GM21360 (cell line): Measurements from ENCODE around the gene PRMT7.

Experiments used
- ATAC-seq: cut with Tn5 transposase; IDR thresholded peaks from one replicate; pipeline ENCODE4 v1.9.1; 2021; ENCODE audit warnings: mild to moderate bottlenecking, moderate library complexity; ENCODE audit not compliant: unreplicated experiment

Gene PRMT7

DNA sequence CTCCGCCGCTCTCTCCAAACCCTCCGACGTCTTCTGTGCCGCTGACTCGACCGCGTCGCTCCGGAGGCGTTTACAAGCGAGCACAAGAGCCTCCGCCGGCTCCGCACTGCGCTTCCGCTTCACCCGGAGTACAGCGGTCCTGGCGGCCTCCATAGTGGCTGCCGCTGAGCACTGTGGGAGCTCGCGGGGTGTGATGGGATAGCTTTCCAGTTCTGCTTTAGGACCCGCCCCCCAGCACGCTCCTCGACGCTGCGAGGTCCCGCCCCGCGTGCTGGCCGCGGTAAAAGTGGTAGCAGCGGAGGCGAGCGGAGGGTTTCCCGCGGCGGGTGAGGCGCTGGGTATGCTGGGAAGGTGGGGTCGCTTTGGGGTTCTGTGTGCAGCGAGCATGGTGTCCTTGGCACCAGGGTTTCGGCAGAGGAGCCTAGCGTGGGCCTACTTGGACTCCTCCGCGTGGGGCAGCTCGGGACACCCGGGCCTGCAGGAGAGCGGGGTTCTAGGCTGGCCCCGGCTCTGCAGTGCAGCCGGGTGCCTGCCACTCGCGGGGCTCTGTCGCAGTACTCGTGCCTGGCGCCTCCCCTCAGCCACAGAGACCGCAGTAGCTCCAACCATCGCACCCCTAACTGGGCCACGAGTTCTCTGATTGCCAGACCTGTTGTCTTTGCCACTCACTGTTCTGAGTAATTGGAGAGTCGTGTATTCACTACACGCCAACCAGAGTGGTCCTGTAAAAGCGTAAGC is at the start of gene PRMT7, which contains the start of gene SLC7A6OS:
Gene PRMT7 (plus strand): TSS at position 246 of the 738 bp plus-strand sequence. CDS start 4,961 bp downstream, outside the sequence.
Gene SLC7A6OS (minus strand): TSS at position 173 of the 738 bp plus-strand sequence. CDS start 20 bp downstream, at position 153.
- ATAC-seq, result peak; percentile 94

DNA sequence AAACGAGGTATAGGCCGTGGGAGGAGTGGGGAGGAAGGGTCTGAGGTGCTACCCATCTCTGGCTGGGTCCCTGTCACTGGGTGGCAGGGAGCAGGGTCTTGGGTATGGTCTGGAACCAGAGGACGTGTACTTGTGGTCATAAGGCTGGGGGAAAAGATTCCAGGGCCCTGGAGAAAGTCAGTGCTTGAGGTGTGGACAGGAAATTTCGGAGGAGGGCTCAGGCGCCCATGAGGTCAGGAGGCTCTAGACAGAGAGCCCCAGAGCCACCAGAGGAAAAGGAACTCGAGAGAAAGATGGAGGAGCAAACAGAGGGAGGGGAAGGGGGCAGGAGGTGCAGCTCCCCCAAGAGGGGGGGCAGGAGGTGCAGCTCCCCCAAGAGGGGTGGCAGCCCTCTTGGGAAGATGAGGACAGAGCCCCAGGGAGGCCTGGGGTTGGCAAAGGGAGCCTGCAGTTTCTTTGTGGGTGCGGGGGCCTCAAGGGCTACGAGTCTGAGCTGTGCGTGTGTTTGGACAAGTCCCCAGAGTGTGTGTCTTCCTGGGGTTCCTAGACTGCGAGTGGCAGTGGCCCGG is 47.2 kb upstream of the PRMT7 start:
- no peak for ATAC-seq

- peak; percentile 52 for ATAC-seq
Observed at GRCh38 chr16:68264128-68265077, 46.4 kb upstream of the PRMT7 start, which contains the start of gene SLC7A6. Gene SLC7A6, plus strand, starts transcription at chr16:68264526. Its CDS starts 10,201 bp downstream, at chr16:68274727.

- ATAC-seq, result no peak
Observed at GRCh38 chr16:68265078-68265920, 45.5 kb upstream of the PRMT7 start.

DNA sequence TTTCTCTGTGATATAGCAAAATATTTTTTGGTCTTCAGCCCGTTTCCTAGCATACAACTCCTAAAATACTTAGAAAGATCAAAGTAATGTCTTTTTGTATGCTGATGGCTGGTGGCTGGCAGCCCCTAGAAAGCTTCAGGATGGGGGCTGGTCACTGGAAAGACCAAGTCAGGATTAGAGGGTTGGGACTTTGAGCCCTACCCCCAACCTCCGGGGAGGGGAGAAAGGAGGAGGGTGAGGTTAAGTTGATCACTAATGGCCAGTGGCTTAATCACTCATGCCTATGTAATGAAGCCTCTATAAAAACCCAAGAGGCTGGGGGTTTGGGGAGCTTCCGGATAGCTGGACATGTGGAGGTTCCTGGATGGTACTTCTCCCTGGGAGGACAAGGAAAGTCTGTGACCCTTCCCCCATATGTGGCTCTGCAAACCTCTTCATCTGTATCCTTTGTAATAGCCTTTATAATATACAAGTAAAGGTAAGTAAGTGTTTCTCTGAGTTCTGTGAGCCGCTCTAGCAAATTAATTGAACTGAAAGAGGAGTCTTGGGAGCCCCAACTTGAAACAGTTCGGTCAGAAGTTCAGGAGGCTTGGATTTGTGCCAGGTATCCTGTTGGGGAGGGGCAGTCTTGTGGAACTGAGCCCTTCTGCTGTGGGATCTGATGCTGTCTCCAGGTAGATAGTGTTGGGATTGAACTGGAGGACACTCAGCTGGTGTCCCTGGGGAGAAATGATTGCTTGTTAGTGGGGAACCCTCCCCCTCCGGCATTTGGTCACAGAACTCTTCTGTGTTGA is 43.0 kb upstream of the PRMT7 start:
- no peak for ATAC-seq

DNA sequence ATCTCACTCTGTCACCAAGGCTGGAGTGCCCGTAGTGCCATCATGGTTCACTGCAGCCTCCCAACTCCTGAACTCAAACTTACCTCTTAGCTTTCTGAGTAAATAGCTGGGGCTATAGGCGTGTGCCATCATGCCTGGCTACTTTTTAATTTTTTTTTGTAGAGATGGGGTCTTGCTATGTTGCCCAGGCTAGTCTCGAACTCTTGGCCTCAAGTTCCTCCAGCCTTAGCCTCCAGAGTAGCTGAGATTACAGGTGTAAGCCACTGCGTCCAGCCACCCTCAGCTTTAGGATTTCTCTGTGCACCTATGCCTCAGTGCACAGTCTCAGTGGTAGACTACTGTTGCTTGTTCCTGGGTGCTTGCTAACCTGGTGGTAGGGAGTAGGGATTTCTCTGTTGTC is 41.0 kb upstream of the PRMT7 start:
- no peak for ATAC-seq

GRCh38 chr16:68270353-68270752 is 40.5 kb upstream of the PRMT7 start:
- no peak for ATAC-seq

- ATAC-seq, result no peak
Observed at GRCh38 chr16:68272507-68273209, 38.2 kb upstream of the PRMT7 start.

DNA sequence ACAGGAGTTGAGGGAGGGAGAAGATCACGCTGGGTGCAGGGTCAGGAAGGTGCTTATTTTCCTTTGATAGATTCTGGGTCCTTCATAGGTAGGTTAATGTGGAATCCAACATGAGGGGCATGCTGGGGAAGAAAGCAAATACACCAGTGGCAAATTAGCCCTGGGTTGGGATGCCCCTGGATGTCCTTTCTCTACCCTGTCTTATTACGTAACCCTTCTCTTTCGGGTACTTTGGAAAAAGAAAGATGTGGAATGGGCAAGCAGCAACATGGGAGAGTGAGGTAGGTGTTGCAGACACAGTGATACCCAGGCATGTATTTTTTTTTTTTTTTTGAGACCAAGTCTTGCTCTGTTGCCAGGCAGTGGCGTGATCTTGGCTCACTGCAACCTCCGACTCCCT is 37.4 kb upstream of the PRMT7 start:
- no peak for ATAC-seq

DNA sequence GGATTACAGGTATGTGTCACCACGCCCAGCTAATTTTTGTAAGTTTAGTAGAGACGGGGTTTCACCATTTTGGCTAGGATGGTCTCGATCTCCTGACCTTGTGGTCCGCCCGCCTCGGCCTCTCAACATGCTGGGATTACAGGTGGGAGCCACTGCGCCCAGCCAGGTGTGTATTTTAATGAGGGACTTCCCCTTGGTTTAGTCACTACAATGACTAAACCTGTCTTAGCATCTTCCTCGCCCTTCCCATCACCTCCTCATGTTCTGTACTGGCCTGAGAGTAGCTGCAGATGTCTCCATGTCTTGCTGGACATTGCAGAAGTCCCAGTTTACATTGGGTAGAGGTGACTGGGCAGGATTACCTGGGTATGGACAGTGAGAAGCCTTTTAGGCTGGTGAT is 36.9 kb upstream of the PRMT7 start:
- ATAC-seq, result no peak

- no peak for ATAC-seq
Observed at GRCh38 chr16:68274441-68274840, 36.4 kb upstream of the PRMT7 start.

DNA sequence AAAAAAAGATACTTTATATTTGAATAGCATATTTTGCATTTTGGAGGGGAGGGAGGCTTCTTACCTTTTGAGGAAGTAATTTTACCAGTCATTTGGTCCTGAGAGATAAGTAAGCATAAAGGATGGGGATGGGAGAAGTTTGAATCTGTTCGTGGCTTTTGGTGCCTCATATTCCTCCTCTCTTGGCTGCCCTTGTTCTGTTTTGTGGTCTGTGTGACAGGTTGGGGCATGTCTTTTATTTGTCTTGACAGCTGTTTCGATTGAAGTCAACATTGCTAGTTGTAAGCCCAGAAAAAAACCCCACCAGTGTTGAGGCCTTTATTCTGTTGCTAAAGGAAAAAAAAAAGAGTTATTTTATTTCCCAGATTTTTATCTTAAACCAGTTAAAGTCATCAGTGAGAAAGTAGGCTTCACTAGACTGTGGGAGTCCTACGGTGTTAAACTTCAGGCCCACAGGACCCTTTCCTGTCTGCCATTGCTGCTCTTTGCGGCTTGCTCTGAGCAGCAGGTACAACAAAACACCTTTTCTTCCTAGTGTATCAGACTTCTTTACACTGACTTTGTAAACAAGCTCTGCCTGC is 35.1 kb upstream of the PRMT7 start:
- no peak for ATAC-seq

DNA sequence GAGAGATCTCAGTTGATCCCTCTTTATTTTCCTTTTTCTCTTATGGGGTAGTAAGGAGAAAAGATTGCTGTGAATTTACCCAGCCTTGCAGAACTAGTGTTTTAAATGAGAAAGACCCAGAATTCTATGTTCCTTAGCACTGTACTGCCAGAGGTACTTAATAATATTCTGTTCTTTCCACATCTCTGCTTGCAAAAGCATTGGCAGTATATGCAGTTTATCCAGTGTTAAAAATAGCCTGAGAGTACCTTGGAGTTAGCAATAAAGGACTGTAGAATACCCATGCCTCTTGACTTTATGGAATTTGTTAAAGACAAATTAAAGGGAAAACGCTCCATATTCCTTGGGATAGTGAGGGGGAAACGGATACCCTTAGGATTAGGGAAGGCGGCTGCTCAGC is 34.6 kb upstream of the PRMT7 start:
- no peak for ATAC-seq

GRCh38 chr16:68279726-68280558 is 30.9 kb upstream of the PRMT7 start:
- no peak for ATAC-seq

DNA sequence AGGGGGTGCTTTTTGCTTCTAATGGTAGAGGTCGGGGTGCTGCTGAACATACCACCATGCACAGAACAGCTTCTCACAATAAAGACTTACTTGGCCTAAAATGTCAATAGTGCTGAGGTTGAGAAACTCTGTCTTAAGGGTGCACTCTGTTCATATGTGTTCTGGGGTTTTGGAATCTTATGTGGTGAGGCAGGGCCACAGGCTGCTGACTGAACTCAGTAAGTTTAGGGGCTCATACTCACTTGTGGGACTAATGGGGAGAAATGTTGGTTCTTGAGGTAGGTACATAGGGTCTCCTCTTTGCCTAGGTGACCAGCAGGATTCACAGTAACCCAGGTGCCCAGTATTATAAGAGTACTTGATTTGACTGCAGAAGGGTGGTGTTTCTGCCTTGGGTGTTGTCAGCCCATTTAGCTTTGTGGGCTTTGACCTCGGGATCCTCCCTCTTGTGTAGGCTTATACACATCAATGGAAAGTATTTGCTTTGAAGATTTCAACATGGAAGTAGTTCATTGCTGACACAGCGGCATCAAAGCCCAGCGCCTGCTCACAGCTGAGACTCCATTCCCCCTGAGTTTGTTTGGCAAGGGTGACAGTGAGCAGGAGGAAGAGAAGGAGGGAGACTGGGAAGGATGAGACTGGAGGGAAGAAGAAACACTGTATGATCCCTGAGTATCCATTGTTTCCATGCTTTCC is 29.3 kb upstream of the PRMT7 start:
- ATAC-seq, result no peak

- ATAC-seq, result no peak
Observed at GRCh38 chr16:68282064-68282452, 28.8 kb upstream of the PRMT7 start.

- no peak for ATAC-seq
Observed at GRCh38 chr16:68283346-68283745, 27.5 kb upstream of the PRMT7 start.
